H1 (cell line): ENCODE measurements around the gene RTL5. TPM values are rescaled to one million over a fixed set of nuclear protein-coding genes. Genes with fewer than 3 reads are reported as not detected.

Experiments used
- CTCF ChIA-PET: fragments of 300-600 bp; sonication (Branson Sonifier 250); formaldehyde crosslinking; loops from one replicate; lab custom pipeline; 2021; ENCODE audit not compliant: partially characterized antibody; lab: Charles Lee
- POLR2A ChIA-PET: fragments of 300-600 bp; sonication (Branson Sonifier 250); formaldehyde crosslinking; loops from one replicate; lab custom pipeline; 2021; ENCODE audit warnings: inconsistent platforms; ENCODE audit not compliant: partially characterized antibody; lab: Charles Lee
- DNase-seq, 2 experiments: peaks; one replicate each; pipeline versions ENCODE4 v3.0.0 to v3.0.0-alpha.2; 2010 to 2022; ENCODE audit warnings: low spot score in 2 of 2, low read depth in 1 of 2, mixed read lengths in 1 of 2
- FAIRE-seq: peaks from 2 replicates; lab custom pipeline; 2011; peaks lifted over from hg19 to GRCh38; lab: Jason Lieb, UNC
- H2AFZ ChIP-seq: 2 replicates; pipeline ENCODE4 v1.8.1; 2012; ENCODE audit warnings: low read length, inconsistent platforms
- H2AK5ac ChIP-seq: 2 replicates; pipeline ENCODE4 v1.6.1; 2013; ENCODE audit warnings: low read depth, low read length
- H2BK120ac ChIP-seq: replicated peaks from 2 replicates; pipeline ENCODE3; 2013; ENCODE audit warnings: low read depth, low read length, inconsistent platforms
- H2BK12ac ChIP-seq: 2 replicates; pipeline ENCODE4 v1.6.1; 2013; ENCODE audit warnings: low read depth, low read length
- H2BK15ac ChIP-seq: 2 replicates; pipeline ENCODE4 v1.6.1; 2013; ENCODE audit warnings: low read length
- H2BK20ac ChIP-seq: 2 replicates; pipeline ENCODE4 v1.6.1; 2013; ENCODE audit warnings: low read length
- H2BK5ac ChIP-seq: 2 replicates; pipeline ENCODE4 v1.6.1; 2013; ENCODE audit warnings: low read depth, low read length
- H3K14ac ChIP-seq: 2 replicates; pipeline ENCODE4 v1.6.1; 2013; ENCODE audit warnings: inconsistent platforms; ENCODE audit not compliant: insufficient read length
- H3K18ac ChIP-seq: 2 replicates; pipeline ENCODE4 v1.6.1; 2013; ENCODE audit warnings: low read length; ENCODE audit errors: extremely low read depth
- H3K23ac ChIP-seq: 2 replicates; pipeline ENCODE4 v1.6.1; 2013; ENCODE audit warnings: inconsistent platforms; ENCODE audit not compliant: insufficient read length
- H3K23me2 ChIP-seq: 2 replicates; pipeline ENCODE4 v1.6.1; 2013; ENCODE audit warnings: low read depth, low read length
- H3K27ac ChIP-seq: 2 replicates; pipeline ENCODE4 v1.6.1; 2011; ENCODE audit warnings: low read depth, low read length, inconsistent platforms
- H3K27me3 ChIP-seq, 4 experiments: replicated peaks in 1 of 4; 1 replicate in 1 of 4; 2 replicates in 3 of 4; pipeline versions ENCODE4 v1.6.1 to v1.8.1; 2011 to 2013; ENCODE audit warnings: low read length in 3 of 4, mild to moderate bottlenecking in 3 of 4, inconsistent platforms in 2 of 4, mixed read lengths in 2 of 4, moderate library complexity in 1 of 4; ENCODE audit not compliant: control insufficient read depth in 3 of 4, insufficient read depth in 3 of 4; ENCODE audit errors: extremely low read depth in 1 of 4
- H3K36me3 ChIP-seq, 4 experiments: 2 replicates each; pipeline versions ENCODE4 v1.6.1 to v1.8.1; 2011 to 2013; ENCODE audit warnings: mild to moderate bottlenecking in 4 of 4, low read length in 3 of 4, moderate library complexity in 2 of 4, control low read depth in 1 of 4, inconsistent platforms in 1 of 4; ENCODE audit not compliant: insufficient read depth in 4 of 4, control insufficient read depth in 2 of 4
- H3K4ac ChIP-seq: replicated peaks from 2 replicates; pipeline ENCODE3; 2013; ENCODE audit warnings: low read length, low read depth, mixed read lengths, inconsistent platforms; ENCODE audit not compliant: insufficient read length
- H3K4me1 ChIP-seq, 4 experiments: replicated peaks in 1 of 4; 1 replicate in 1 of 4; 2 replicates in 3 of 4; pipeline versions ENCODE4 v1.6.1 to v1.8.1; 2011 to 2013; ENCODE audit warnings: low read length in 3 of 4, inconsistent platforms in 2 of 4, mixed read lengths in 1 of 4; ENCODE audit not compliant: insufficient read depth in 4 of 4, control insufficient read depth in 3 of 4
- H3K4me2 ChIP-seq, 2 experiments: 2 replicates each; pipeline versions ENCODE4 v1.6.1 to v1.8.1; 2011 to 2013; ENCODE audit warnings: low read depth in 2 of 2, low read length in 2 of 2, control low read depth in 1 of 2, inconsistent platforms in 1 of 2, mild to moderate bottlenecking in 1 of 2; ENCODE audit not compliant: insufficient read depth in 1 of 2
- H3K4me3 ChIP-seq, 4 experiments: fragments of 200-600, 300-600 bp in 1 of 4; sonication (generic), shearing (Covaris generic), sonication (Bioruptor Twin) in 1 of 4; 2 replicates each; pipeline versions ENCODE4 v1.5.1 to v1.8.1; 2011 to 2016; ENCODE audit warnings: low read length in 4 of 4, low read depth in 3 of 4, control low read depth in 2 of 4, inconsistent platforms in 2 of 4, mild to moderate bottlenecking in 2 of 4, mixed read lengths in 1 of 4, moderate library complexity in 1 of 4; ENCODE audit not compliant: insufficient read depth in 2 of 4; ENCODE audit errors: extremely low read depth in 1 of 4
- H3K56ac ChIP-seq: replicated peaks from 2 replicates; pipeline ENCODE3; 2013; ENCODE audit warnings: low read depth, mild to moderate bottlenecking, mixed read lengths, low read length, inconsistent platforms; ENCODE audit not compliant: insufficient read length
- H3K79me1 ChIP-seq: 2 replicates; pipeline ENCODE4 v1.6.1; 2013; ENCODE audit warnings: low read depth, low read length, control low read depth
- H3K79me2 ChIP-seq, 2 experiments: 2 replicates each; pipeline versions ENCODE4 v1.6.1 to v1.8.1; 2012 to 2013; ENCODE audit warnings: low read length in 2 of 2, mild to moderate bottlenecking in 2 of 2, inconsistent platforms in 1 of 2; ENCODE audit not compliant: insufficient read depth in 2 of 2, control insufficient read depth in 1 of 2
- H3K9ac ChIP-seq, 4 experiments: replicated peaks in 1 of 4; 1 replicate in 1 of 4; 2 replicates in 3 of 4; pipeline versions ENCODE4 v1.6.1 to v1.8.1; 2011 to 2013; ENCODE audit warnings: low read depth in 3 of 4, low read length in 3 of 4, control low read depth in 2 of 4, mild to moderate bottlenecking in 2 of 4, moderate library complexity in 2 of 4, inconsistent platforms in 1 of 4; ENCODE audit errors: extremely low read depth in 1 of 4
- H3K9me3 ChIP-seq, 2 experiments: 2 replicates each; pipeline versions ENCODE4 v1.6.1 to v1.8.1; 2012 to 2013; ENCODE audit warnings: mild to moderate bottlenecking in 2 of 2, moderate library complexity in 2 of 2, control low read depth in 1 of 2, inconsistent platforms in 1 of 2, low read depth in 1 of 2, low read length in 1 of 2, mixed read lengths in 1 of 2; ENCODE audit not compliant: insufficient read depth in 2 of 2
- H4K20me1 ChIP-seq, 2 experiments: replicated peaks in 1 of 2; 2 replicates each; pipeline versions ENCODE3 to v1.8.1; 2011 to 2013; ENCODE audit warnings: inconsistent platforms in 2 of 2, low read length in 2 of 2, mild to moderate bottlenecking in 1 of 2; ENCODE audit not compliant: insufficient read depth in 2 of 2, control insufficient read depth in 1 of 2
- H4K5ac ChIP-seq: 2 replicates; pipeline ENCODE4 v1.6.1; 2013; ENCODE audit warnings: low read length, low read depth, mixed read lengths, inconsistent platforms; ENCODE audit not compliant: insufficient read length
- H4K8ac ChIP-seq: 2 replicates; pipeline ENCODE4 v1.8.0; 2013; ENCODE audit warnings: mild to moderate bottlenecking, moderate library complexity, low read length, inconsistent platforms; ENCODE audit not compliant: insufficient read depth; ENCODE audit errors: extremely low read depth
- H4K91ac ChIP-seq: replicated peaks from 2 replicates; pipeline ENCODE3; 2013; ENCODE audit warnings: low read length, mixed read lengths, inconsistent platforms; ENCODE audit not compliant: insufficient read length
- BRCA1 ChIP-seq: IDR thresholded peaks from 2 replicates; pipeline ENCODE4 v1.6.1; 2012; ENCODE audit warnings: low read depth, low read length, improper control_type of control experiment
- HDAC2 ChIP-seq, 2 experiments: fragments of 300-600 bp in 1 of 2; sonication (generic) in 1 of 2; IDR thresholded peaks; 2 replicates each; pipeline ENCODE4 v1.6.1; 2011 to 2012; ENCODE audit warnings: low read depth in 2 of 2, low read length in 2 of 2, mild to moderate bottlenecking in 2 of 2, moderate library complexity in 2 of 2, borderline replicate concordance in 1 of 2, inconsistent platforms in 1 of 2
- PHF8 ChIP-seq: fragments of 200-600 bp; sonication (generic); conservative IDR thresholded peaks from 2 replicates; pipeline ENCODE4 v1.7.1; 2012; ENCODE audit warnings: low read depth, mild to moderate bottlenecking, inconsistent platforms, low read length, moderate library complexity
- POLR2AphosphoS5 ChIP-seq: IDR thresholded peaks from 2 replicates; pipeline ENCODE4 v1.6.1; 2011; ENCODE audit warnings: low read depth, low read length
- SRF ChIP-seq: IDR thresholded peaks from 2 replicates; pipeline ENCODE4 v1.6.1; 2011; ENCODE audit warnings: mild to moderate bottlenecking, low read depth, low read length, moderate library complexity
- TAF1 ChIP-seq: IDR thresholded peaks from 2 replicates; pipeline ENCODE4 v1.6.1; 2011; ENCODE audit warnings: mild to moderate bottlenecking, low read depth, low read length
- WGBS, 2 experiments: shearing (Covaris generic) in 1 of 2; methylation state at CpG; one replicate each; pipeline versions ENCODE4 v1.1.6 to v1.1.7; 2013 to 2015; ENCODE audit warnings: low lambda C conversion rate in 2 of 2, mixed read lengths in 2 of 2, inconsistent platforms in 1 of 2, low coverage in 1 of 2, missing lambda C conversion rate in 1 of 2; ENCODE audit not compliant: insufficient replicate concordance in 2 of 2, insufficient coverage in 1 of 2, insufficient read length in 1 of 2; ENCODE audit errors: extremely low coverage in 1 of 2, missing lambda C conversion rate in 1 of 2; 5-methylcytosine and 5-hydroxymethylcytosine counted together
- polyA plus RNA-seq, 7 experiments: library from polyadenylated mRNA; depleted of rRNA in 3 of 7; stranded (reverse) in 5 of 7; unstranded in 2 of 7; fragments of >200 nt in 5 of 7; fragments of 200-250 nt in 2 of 7; gene quantifications; 1 replicate in 5 of 7; 2 replicates in 1 of 7; 4 replicates in 1 of 7; pipeline versions ENCODE4 v1.2.1 to v1.2.3, GENCODE V29; 2011 to 2013; ENCODE audit warnings: missing spikeins in 2 of 7, mixed read lengths in 2 of 7
- total RNA-seq: library from RNA; stranded (reverse); fragmentation: NEBNext Ultra II Directional; extraction: Animal tissue kit (Norgen Biotek cat#: 25700); gene quantifications from 2 replicates; pipeline ENCODE4 v1.2.1, GENCODE V29; 2021

RTL5 gene
- total and polyA plus RNA-seq, 2 of the 8 experiments (the other 6 are each of a cell fraction or from before 2014, with no cell fraction given) = 0.57 to 1.9 TPM

DNA sequence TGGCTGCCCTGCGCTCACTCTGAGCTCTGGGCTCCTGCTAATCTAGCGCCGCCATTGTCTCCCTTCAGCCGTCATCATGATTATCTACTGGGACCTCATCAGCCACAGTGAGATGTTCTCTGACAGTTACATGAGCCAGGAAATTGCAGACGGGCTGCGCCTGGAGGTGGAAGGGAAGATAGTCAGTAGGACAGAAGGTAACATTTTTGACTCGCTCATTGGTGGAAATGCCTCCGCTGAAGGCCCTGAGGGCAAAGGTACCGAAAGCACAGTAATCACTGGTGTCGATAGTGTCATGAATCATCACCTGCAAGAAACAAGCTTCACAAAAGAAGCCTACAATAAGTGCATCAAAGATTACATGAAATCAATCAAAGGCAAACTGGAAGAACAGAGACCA lies 28.1 kb upstream of the RTL5 start:
- H2BK5ac ChIP-seq = no peak overlapping the region
- no peak overlapping the region for H3K9ac ChIP-seq
- WGBS, 2 experiments = 76% methylated on average over 6 of the region's 10 CpGs; no CpG with 5 or more reads in 1 of the 2 experiments
- H3K14ac ChIP-seq = no peak overlapping the region
- no peak overlapping the region for H2BK20ac ChIP-seq
- H2BK15ac ChIP-seq = no peak overlapping the region
- no peak overlapping the region for H3K18ac ChIP-seq
- H3K9me3 ChIP-seq = peaks cover 3 to 6% of the 10 kb centered on the region in 2 experiments; a peak in 2 of 4 replicates
- POLR2A ChIA-PET = no interaction called here
- no peak overlapping the region for H3K4me2 ChIP-seq
- H3K27ac ChIP-seq = no peak overlapping the region
- no peak overlapping the region for H2AK5ac ChIP-seq
- DNase-seq = no peak
- H3K4me3 ChIP-seq = no peak overlapping the region
- H3K56ac ChIP-seq = no peak overlapping the region
- H2BK120ac ChIP-seq = no peak overlapping the region
- H3K4ac ChIP-seq = no peak overlapping the region
- H2BK12ac ChIP-seq = no peak overlapping the region
- H4K5ac ChIP-seq = no peak overlapping the region
- H3K79me2 ChIP-seq = no peaks in the 10 kb centered on the region
- H4K91ac ChIP-seq = no peak overlapping the region
- no peaks in the 10 kb centered on the region for H3K4me1 ChIP-seq
- H3K23ac ChIP-seq = no peak overlapping the region
- no peaks in the 10 kb centered on the region for H3K27me3 ChIP-seq
- H3K36me3 ChIP-seq = no peaks in the 10 kb centered on the region
- H4K20me1 ChIP-seq = no peaks in the 10 kb centered on the region
- H2AFZ ChIP-seq = no peak overlapping the region
- no peak overlapping the region for H4K8ac ChIP-seq
- no peaks in the 10 kb centered on the region for H3K79me1 ChIP-seq
- no peaks in the 10 kb centered on the region for H3K23me2 ChIP-seq
- CTCF ChIA-PET = no interaction called here
- FAIRE-seq = no peak
- TF ChIP-seq SRF (no peak), HDAC2 (IDR thresholded peaks at IDR 0.05; ENCODE audit: borderline replicate concordance in 1 of 2, low read depth in 2 of 2, low read length in 2 of 2) (no peak), TAF1 (no peak), POLR2AphosphoS5 (no peak), PHF8 (no peak), BRCA1 (no peak)
